Neural progenitor cell (in vitro differentiated cells): ENCODE results near the gene BMERB1. TPM values are rescaled to one million over a fixed set of nuclear protein-coding genes. Genes with fewer than 3 reads are reported as not detected.
"Not testable (repeated sequence)": the region's sequence is repeated elsewhere in the genome, so short reads cannot be mapped to it uniquely, and the experiment has no call there.

Experiments
- DNase-seq: peaks from one replicate; pipeline ENCODE4 v3.0.0-alpha.2; 2016; ENCODE audit warnings: low spot score
- H2AFZ ChIP-seq: fragments of 200-600 bp; sonication (generic); replicated peaks from 2 replicates; pipeline ENCODE4 v1.6.1; 2016; ENCODE audit warnings: antibody characterized with exemption
- H3F3A ChIP-seq: fragments of 200-600 bp; sonication (generic); 2 replicates; pipeline ENCODE4 v1.6.1; 2016; ENCODE audit warnings: antibody characterized with exemption, low read depth
- H3K27ac ChIP-seq: fragments of 200-600 bp; sonication (generic); 2 replicates; pipeline ENCODE4 v1.5.1; 2016; ENCODE audit warnings: mild to moderate bottlenecking
- H3K27me3 ChIP-seq: fragments of 200-600 bp; sonication (generic); 2 replicates; pipeline ENCODE4 v1.6.1; 2016; ENCODE audit warnings: mild to moderate bottlenecking, moderate library complexity
- H3K36me3 ChIP-seq: fragments of 200-600 bp; sonication (generic); 2 replicates; pipeline ENCODE4 v1.5.1; 2016
- H3K4me1 ChIP-seq: fragments of 200-600 bp; sonication (generic); 2 replicates; pipeline ENCODE4 v1.6.1; 2016; ENCODE audit warnings: mixed run types
- H3K4me2 ChIP-seq: fragments of 200-600 bp; sonication (generic); 2 replicates; pipeline ENCODE4 v1.6.1; 2016
- H3K4me3 ChIP-seq: fragments of 200-600 bp; sonication (generic); 2 replicates; pipeline ENCODE4 v1.5.1; 2016
- H3K79me2 ChIP-seq: fragments of 200-600 bp; sonication (generic); 2 replicates; pipeline ENCODE4 v1.6.1; 2016; ENCODE audit warnings: low read depth
- H3K9ac ChIP-seq: fragments of 200-600 bp; sonication (generic); 2 replicates; pipeline ENCODE4 v1.6.1; 2016
- H3K9me3 ChIP-seq: fragments of 200-600 bp; sonication (generic); 2 replicates; pipeline ENCODE4 v1.5.1; 2016; ENCODE audit warnings: low read depth
- H4K20me1 ChIP-seq: fragments of 200-600 bp; sonication (generic); 2 replicates; pipeline ENCODE4 v1.6.1; 2016; ENCODE audit warnings: low read depth
- H3K27ac Mint-ChIP-seq: 3 replicates; pipeline ENCODE4 v1.8.0; 2021; ENCODE audit warnings: mixed read lengths
- H3K27me3 Mint-ChIP-seq: 2 replicates; pipeline ENCODE4 v1.8.0; 2022; ENCODE audit warnings: low read depth, mild to moderate bottlenecking, inconsistent platforms, moderate library complexity, mixed read lengths; ENCODE audit not compliant: insufficient read depth
- H3K36me3 Mint-ChIP-seq: 3 replicates; pipeline ENCODE4 v1.8.0; 2021; ENCODE audit warnings: mixed read lengths
- H3K4me1 Mint-ChIP-seq: 3 replicates; pipeline ENCODE4 v1.8.0; 2021; ENCODE audit warnings: mixed read lengths
- H3K4me3 Mint-ChIP-seq: 3 replicates; pipeline ENCODE4 v1.8.0; 2021; ENCODE audit warnings: mild to moderate bottlenecking, moderate library complexity, mixed read lengths
- H3K9me3 Mint-ChIP-seq: 3 replicates; pipeline ENCODE4 v1.8.0; 2020; ENCODE audit warnings: mixed read lengths
- CTCF ChIP-seq: fragments of 200-600 bp; sonication (generic); IDR thresholded peaks from 2 replicates; pipeline ENCODE4 v1.5.1; 2017; ENCODE audit warnings: antibody characterized with exemption, mild to moderate bottlenecking
- EZH2 ChIP-seq: fragments of 200-600 bp; sonication (generic); IDR thresholded peaks from 2 replicates; pipeline ENCODE4 v1.6.1; 2017; ENCODE audit warnings: antibody characterized with exemption, mild to moderate bottlenecking, moderate library complexity
- EZH2phosphoT487 ChIP-seq: fragments of 200-600 bp; sonication (generic); IDR thresholded peaks from 2 replicates; pipeline ENCODE4 v1.6.1; 2017; ENCODE audit warnings: antibody characterized with exemption
- total RNA-seq: library from RNA; depleted of rRNA; stranded (reverse); fragments of >200 nt; gene quantifications from 2 replicates; pipeline ENCODE4 v1.2.3, GENCODE V29; 2015; ENCODE audit warnings: low replicate concordance

BMERB1 gene
- total RNA-seq, 1 donor from 2014 or later: 39.0 TPM

- Mint-ChIP-seq H3K36me3 (peaks cover 40% of the 10 kb centered on the region), H3K4me1 (no peaks in the 10 kb centered on the region), H3K9me3 (no peaks in the 10 kb centered on the region)
Measured at GRCh38 chr16:15604460-15605440, 170.4 kb downstream of the BMERB1 start.

GRCh38 chr16:15605839-15606517, 171.6 kb downstream of the BMERB1 start:
- TF ChIP-seq CTCF (no peak), EZH2phosphoT487 (no peak), EZH2 (no peak)

More at GRCh38 chr16:15604460-15605440, 170.4 kb downstream of the BMERB1 start:
- Histone ChIP-seq H3K36me3 (peaks cover 3% of the 10 kb centered on the region), H2AFZ (no peak overlapping the region), H4K20me1 (no peaks in the 10 kb centered on the region), H3K79me2 (no peaks in the 10 kb centered on the region), H3K27ac (no peak overlapping the region), H3K4me1 (no peaks in the 10 kb centered on the region), H3K9ac (no peak overlapping the region), H3K9me3 (no peaks in the 10 kb centered on the region), H3F3A (no peaks in the 10 kb centered on the region), H3K27me3 (no peaks in the 10 kb centered on the region), H3K4me2 (no peak overlapping the region), H3K4me3 (no peak overlapping the region)
- TF ChIP-seq CTCF (no peak), EZH2phosphoT487 (no peak), EZH2 (no peak)
- no peak overlapping the region for H3K4me3 Mint-ChIP-seq
- H3K27me3 Mint-ChIP-seq: peaks cover 7% of the 10 kb centered on the region
- no peak overlapping the region for H3K27ac Mint-ChIP-seq
- no peak for DNase-seq

GRCh38 chr16:15606518-15607220, 172.3 kb downstream of the BMERB1 start:
- Mint-ChIP-seq H3K27me3 (peaks cover 6% of the 10 kb centered on the region), H3K9me3 (no peaks in the 10 kb centered on the region), H3K4me3 (no peak overlapping the region), H3K36me3 (peaks cover 38% of the 10 kb centered on the region), H3K4me1 (no peaks in the 10 kb centered on the region), H3K27ac (no peak overlapping the region)
- Histone ChIP-seq H3K4me3 (no peak overlapping the region), H3K79me2 (no peaks in the 10 kb centered on the region), H4K20me1 (no peaks in the 10 kb centered on the region), H3K4me2 (no peak overlapping the region), H3F3A (no peaks in the 10 kb centered on the region), H3K27ac (no peak overlapping the region), H3K4me1 (no peaks in the 10 kb centered on the region), H3K36me3 (no peaks in the 10 kb centered on the region), H3K9me3 (no peaks in the 10 kb centered on the region), H3K27me3 (no peaks in the 10 kb centered on the region), H3K9ac (no peak overlapping the region), H2AFZ (no peak overlapping the region)
- TF ChIP-seq EZH2phosphoT487: no peak
- TF ChIP-seq EZH2: no peak
- no peak for TF ChIP-seq CTCF
- DNase-seq: no peak

More at GRCh38 chr16:15605839-15606517, 171.6 kb downstream of the BMERB1 start:
- Histone ChIP-seq H3K27ac (no peak overlapping the region), H3K4me3 (no peak overlapping the region), H3K4me1 (no peaks in the 10 kb centered on the region), H3K79me2 (no peaks in the 10 kb centered on the region), H3K27me3 (no peaks in the 10 kb centered on the region), H3K36me3 (no peaks in the 10 kb centered on the region), H2AFZ (no peak overlapping the region), H3F3A (no peaks in the 10 kb centered on the region), H4K20me1 (no peaks in the 10 kb centered on the region), H3K9me3 (no peaks in the 10 kb centered on the region), H3K9ac (no peak overlapping the region), H3K4me2 (no peak overlapping the region)
- no peaks in the 10 kb centered on the region for H3K4me1 Mint-ChIP-seq
- H3K9me3 Mint-ChIP-seq: no peaks in the 10 kb centered on the region
- no peak overlapping the region for H3K4me3 Mint-ChIP-seq
- H3K27me3 Mint-ChIP-seq: peaks cover 7% of the 10 kb centered on the region
- DNase-seq: no peak
- no peak overlapping the region for H3K27ac Mint-ChIP-seq
- H3K36me3 Mint-ChIP-seq: peaks cover 43% of the 10 kb centered on the region

- H3K27ac Mint-ChIP-seq: not testable (repeated sequence)
Measured at GRCh38 chr16:15607221-15607699, 172.9 kb downstream of the BMERB1 start.

More at GRCh38 chr16:15607221-15607699, 172.9 kb downstream of the BMERB1 start:
- not testable (repeated sequence) for H3K9ac ChIP-seq, DNase-seq, H3F3A ChIP-seq, H3K9me3 ChIP-seq, H3K4me3 Mint-ChIP-seq, H3K27me3 ChIP-seq, H3K27ac ChIP-seq, H3K4me1 Mint-ChIP-seq, H3K36me3 ChIP-seq, H4K20me1 ChIP-seq, H3K9me3 Mint-ChIP-seq, H3K27me3 Mint-ChIP-seq, H3K4me3 ChIP-seq, H2AFZ ChIP-seq, H3K4me2 ChIP-seq, H3K79me2 ChIP-seq, H3K4me1 ChIP-seq
- H3K36me3 Mint-ChIP-seq: peaks cover 40% of the 10 kb centered on the region
